Measurements from ENCODE around the gene GC.

DNA sequence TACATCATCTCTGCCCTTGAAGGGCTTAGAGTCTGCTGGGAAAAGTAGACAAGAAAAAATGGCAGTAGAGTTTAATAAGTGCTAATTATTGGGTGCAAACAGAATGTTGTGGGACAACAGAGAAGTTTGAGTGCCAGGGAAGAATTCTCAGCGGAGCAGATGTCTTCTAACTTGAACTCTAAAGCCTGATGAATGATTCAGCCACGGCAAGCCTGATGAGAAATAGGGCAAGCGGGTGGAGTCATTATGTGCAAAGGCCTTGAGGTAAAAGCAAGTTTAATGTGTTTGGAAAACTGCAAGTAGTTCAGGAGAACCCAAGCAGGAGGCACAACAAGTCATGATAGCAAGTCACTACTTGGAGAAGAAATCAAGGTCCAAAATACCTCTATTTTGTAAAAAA, 37.5 kb downstream of the GC start:
- TF ChIP-seq, protein P1, sequence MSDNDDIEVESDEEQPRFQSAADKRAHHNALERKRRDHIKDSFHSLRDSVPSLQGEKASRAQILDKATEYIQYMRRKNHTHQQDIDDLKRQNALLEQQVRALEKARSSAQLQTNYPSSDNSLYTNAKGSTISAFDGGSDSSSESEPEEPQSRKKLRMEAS (IDR thresholded peaks at IDR 0.05): no peak
- TF ChIP-seq POLR2A (IDR thresholded peaks at IDR 0.05; ENCODE audit: borderline replicate concordance, extremely low read depth, insufficient read depth, insufficient read length) (no peak), SRF (IDR thresholded peaks at IDR 0.05; ENCODE audit: low read depth) (no peak), FOSL1 (IDR thresholded peaks at IDR 0.05; ENCODE audit: low read depth) (no peak), EZH2 (IDR thresholded peaks at IDR 0.05) (no peak)
- TF ChIP-seq, protein P2, sequence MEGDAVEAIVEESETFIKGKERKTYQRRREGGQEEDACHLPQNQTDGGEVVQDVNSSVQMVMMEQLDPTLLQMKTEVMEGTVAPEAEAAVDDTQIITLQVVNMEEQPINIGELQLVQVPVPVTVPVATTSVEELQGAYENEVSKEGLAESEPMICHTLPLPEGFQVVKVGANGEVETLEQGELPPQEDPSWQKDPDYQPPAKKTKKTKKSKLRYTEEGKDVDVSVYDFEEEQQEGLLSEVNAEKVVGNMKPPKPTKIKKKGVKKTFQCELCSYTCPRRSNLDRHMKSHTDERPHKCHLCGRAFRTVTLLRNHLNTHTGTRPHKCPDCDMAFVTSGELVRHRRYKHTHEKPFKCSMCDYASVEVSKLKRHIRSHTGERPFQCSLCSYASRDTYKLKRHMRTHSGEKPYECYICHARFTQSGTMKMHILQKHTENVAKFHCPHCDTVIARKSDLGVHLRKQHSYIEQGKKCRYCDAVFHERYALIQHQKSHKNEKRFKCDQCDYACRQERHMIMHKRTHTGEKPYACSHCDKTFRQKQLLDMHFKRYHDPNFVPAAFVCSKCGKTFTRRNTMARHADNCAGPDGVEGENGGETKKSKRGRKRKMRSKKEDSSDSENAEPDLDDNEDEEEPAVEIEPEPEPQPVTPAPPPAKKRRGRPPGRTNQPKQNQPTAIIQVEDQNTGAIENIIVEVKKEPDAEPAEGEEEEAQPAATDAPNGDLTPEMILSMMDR (IDR thresholded peaks at IDR 0.05 in 2 of 3, conservative IDR thresholded peaks at IDR 0.05 in 1 of 3; ENCODE audit: borderline replicate concordance in 1 of 3, insufficient read depth in 1 of 3, low read depth in 2 of 3, low read length in 2 of 3): no peak
